GM12875 (cell line): Measurements from ENCODE around the gene PITRM1.

Experiments used
- H3K4me3 ChIP-seq: one replicate; pipeline ENCODE4 v1.5.1; 2011; ENCODE audit warnings: low read depth, low read length, control low read depth
- TF ChIP-seq, protein P1 (sequence below): IDR thresholded peaks from 2 replicates; pipeline ENCODE4 v1.5.1; 2011; ENCODE audit warnings: low read depth, mild to moderate bottlenecking, control low read depth, inconsistent platforms, low read length, moderate library complexity, borderline replicate concordance; ENCODE audit not compliant: insufficient read depth

Gene PITRM1

GRCh38 chr10:3116508-3117100 is 56.0 kb downstream of the PITRM1 start:
- H3K4me3 ChIP-seq: no peak overlapping the region
- TF ChIP-seq, protein P1, sequence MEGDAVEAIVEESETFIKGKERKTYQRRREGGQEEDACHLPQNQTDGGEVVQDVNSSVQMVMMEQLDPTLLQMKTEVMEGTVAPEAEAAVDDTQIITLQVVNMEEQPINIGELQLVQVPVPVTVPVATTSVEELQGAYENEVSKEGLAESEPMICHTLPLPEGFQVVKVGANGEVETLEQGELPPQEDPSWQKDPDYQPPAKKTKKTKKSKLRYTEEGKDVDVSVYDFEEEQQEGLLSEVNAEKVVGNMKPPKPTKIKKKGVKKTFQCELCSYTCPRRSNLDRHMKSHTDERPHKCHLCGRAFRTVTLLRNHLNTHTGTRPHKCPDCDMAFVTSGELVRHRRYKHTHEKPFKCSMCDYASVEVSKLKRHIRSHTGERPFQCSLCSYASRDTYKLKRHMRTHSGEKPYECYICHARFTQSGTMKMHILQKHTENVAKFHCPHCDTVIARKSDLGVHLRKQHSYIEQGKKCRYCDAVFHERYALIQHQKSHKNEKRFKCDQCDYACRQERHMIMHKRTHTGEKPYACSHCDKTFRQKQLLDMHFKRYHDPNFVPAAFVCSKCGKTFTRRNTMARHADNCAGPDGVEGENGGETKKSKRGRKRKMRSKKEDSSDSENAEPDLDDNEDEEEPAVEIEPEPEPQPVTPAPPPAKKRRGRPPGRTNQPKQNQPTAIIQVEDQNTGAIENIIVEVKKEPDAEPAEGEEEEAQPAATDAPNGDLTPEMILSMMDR: no peak

DNA sequence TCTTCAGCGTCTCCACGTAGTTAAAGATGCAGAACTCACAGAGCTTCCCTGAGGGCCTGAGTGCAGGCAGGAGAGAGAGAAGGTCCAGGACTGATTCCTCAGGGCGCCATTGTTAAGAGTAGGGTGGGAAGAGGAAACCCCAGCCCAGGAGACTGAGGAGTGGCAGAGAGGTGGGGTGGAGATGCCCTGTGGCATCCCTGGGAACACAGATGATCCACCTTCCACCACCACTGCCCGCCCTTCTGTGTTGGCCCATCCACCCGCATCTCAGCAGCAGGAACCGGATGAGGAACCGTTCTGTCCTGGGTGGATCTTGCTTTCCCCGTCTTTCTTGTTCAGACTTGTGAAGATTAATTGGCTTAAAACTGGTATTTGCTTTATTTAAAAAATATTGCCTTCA is 56.9 kb downstream of the PITRM1 start:
- TF ChIP-seq, protein P1: no peak
- no peak overlapping the region for H3K4me3 ChIP-seq

DNA sequence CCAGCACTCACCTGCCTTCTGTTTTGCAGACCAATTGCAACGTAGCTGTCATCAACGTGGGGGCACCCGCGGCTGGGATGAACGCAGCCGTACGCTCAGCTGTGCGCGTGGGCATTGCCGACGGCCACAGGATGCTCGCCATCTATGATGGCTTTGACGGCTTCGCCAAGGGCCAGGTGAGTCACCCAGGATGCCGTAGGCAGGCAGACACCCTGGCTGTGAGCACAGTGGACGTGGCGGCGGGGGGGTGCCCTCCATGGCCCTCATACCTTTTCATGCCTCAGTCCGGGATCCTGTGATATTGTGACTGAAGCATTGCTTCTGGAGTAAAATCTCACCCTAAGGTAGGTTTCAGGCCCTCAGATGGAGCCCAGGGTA is 59.2 kb downstream of the PITRM1 start:
- TF ChIP-seq, protein P1: no peak
- no peak overlapping the region for H3K4me3 ChIP-seq

GRCh38 chr10:3111621-3112163 is 60.9 kb downstream of the PITRM1 start:
- TF ChIP-seq, protein P1: no peak
- no peak overlapping the region for H3K4me3 ChIP-seq

DNA sequence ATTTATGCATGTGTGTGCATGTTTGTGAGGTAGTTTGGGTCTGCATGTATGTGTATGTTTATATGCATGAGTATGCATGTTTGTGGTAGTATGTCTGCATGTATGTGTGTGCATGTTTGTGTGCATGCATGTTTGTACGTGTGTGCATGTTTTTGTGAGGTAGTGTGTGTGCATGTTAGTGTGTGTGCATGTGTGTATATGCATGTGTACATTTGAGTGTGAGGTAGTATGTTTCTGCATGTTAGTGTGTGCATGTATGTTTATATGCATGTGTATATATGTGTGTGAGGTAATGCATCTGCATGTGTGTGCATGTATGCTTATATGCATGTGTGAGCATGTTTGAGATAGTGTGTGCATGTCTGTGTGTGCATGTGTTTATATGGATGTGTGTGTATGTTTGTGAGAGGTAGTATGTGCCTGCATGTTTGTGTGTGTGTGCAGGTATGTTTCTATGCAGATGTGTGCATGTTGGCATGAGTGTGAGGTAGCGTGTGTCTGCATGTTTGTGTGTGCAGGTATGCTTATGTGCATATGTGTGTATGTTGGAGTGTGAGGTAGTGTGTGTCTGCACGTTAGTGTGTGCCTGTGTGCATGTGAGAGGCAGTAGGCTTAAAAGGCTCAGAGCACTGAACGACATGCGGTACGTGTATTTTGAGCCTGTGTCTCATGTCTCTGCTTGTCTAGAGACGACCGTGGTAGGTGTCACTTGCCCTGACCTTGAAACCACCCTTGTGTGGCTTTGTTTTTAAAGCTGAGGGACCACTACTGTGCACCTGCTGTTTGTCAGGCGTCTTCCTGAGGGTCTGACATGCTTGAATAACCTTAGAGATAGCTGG is 61.6 kb downstream of the PITRM1 start:
- H3K4me3 ChIP-seq: no peak overlapping the region
- TF ChIP-seq, protein P1: no peak

GRCh38 chr10:3109633-3110032 is 62.9 kb downstream of the PITRM1 start:
- no peak overlapping the region for H3K4me3 ChIP-seq
- TF ChIP-seq, protein P1: no peak
